ENCODE data around the gene SYNM.
"Not testable (repeated sequence)": the region's sequence is repeated elsewhere in the genome, so short reads cannot be mapped to it uniquely, and the experiment has no call there.

The SYNM gene, protein sequence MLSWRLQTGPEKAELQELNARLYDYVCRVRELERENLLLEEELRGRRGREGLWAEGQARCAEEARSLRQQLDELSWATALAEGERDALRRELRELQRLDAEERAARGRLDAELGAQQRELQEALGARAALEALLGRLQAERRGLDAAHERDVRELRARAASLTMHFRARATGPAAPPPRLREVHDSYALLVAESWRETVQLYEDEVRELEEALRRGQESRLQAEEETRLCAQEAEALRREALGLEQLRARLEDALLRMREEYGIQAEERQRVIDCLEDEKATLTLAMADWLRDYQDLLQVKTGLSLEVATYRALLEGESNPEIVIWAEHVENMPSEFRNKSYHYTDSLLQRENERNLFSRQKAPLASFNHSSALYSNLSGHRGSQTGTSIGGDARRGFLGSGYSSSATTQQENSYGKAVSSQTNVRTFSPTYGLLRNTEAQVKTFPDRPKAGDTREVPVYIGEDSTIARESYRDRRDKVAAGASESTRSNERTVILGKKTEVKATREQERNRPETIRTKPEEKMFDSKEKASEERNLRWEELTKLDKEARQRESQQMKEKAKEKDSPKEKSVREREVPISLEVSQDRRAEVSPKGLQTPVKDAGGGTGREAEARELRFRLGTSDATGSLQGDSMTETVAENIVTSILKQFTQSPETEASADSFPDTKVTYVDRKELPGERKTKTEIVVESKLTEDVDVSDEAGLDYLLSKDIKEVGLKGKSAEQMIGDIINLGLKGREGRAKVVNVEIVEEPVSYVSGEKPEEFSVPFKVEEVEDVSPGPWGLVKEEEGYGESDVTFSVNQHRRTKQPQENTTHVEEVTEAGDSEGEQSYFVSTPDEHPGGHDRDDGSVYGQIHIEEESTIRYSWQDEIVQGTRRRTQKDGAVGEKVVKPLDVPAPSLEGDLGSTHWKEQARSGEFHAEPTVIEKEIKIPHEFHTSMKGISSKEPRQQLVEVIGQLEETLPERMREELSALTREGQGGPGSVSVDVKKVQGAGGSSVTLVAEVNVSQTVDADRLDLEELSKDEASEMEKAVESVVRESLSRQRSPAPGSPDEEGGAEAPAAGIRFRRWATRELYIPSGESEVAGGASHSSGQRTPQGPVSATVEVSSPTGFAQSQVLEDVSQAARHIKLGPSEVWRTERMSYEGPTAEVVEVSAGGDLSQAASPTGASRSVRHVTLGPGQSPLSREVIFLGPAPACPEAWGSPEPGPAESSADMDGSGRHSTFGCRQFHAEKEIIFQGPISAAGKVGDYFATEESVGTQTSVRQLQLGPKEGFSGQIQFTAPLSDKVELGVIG (N-terminal part only)

DNA sequence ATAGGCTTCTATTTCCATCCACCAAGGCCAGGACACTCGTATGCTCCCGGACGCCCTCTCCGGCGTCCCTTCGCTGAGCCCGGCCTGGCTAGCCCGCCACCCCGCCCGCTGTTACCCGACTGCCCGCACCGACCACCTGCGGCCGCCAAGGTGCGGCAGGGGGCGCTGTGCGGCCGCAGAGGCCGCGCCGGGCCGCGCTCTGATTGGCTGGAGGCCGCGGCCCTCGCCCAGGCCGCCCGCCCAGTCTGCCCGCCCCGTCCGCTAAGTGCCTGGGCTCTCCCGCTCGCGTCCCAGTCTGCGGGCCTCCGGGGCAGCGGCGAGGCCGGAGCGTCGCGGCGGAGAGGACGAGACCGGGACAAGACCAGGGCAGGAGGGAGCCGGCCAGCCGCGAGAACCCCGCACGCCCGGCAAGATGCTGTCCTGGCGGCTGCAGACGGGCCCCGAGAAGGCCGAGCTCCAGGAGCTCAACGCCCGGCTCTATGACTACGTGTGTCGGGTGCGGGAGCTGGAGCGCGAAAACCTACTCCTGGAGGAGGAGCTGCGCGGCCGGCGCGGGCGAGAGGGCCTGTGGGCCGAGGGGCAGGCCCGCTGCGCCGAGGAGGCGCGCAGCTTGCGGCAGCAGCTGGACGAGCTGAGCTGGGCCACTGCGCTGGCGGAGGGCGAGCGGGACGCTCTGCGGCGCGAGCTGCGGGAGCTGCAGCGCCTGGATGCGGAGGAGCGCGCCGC, at the start of gene SYNM:
TSS of gene SYNM (plus strand) at position 293 of the 726 bp plus-strand sequence. CDS start at position 413, 120 bp downstream.
- DNase-seq, result peak; percentile 30

DNA sequence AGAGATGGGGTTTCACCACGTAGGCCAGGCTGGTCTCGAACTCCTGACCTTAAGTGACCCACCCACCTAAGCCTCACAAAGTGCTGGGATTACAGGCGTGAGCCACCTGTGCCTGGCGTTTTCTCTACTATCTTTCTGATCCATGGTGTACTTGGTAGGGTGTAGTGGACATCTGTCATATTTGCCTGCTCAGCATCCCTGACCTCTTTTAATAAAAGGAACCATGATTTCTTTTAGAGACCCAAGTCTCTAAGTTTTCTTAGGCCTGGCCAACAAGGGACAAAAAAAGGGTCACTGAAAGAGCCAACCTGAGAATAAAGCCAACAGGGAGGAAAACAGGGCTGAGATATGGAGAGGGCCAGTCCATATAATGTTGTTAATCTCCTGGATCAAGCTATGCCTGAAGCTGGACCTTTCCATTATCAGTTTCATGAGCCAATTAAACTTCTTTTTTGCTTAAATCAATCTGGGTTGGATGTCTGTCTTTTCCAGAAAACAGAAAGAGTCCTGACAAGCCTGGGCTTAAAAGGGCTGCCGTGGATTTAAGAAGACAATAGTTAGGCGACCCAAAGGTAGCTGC, 49.2 kb upstream of the SYNM start:
- DNase-seq, result no peak

DNA sequence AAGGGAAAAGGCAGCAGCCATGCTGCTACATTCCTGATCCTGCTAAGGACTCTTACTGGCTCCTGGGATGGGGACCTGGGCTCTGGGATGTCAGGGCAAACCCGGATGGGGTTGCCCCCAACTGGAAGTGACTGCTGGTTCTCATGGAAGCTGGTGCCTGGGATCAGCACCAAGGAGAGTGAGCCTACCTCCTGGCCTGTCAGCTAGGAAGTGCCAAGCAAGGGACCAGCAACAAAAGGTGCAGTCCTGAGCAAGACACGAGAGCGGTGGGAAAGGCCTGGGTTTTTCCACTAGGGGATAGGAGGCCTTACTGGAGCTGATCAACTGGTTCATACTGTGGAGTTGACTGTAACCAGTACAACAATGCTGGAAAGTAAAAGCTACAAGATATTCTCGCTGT, 47.9 kb upstream of the SYNM start:
- DNase-seq, result peak in 1 of 2 experiments; percentile 12

DNA sequence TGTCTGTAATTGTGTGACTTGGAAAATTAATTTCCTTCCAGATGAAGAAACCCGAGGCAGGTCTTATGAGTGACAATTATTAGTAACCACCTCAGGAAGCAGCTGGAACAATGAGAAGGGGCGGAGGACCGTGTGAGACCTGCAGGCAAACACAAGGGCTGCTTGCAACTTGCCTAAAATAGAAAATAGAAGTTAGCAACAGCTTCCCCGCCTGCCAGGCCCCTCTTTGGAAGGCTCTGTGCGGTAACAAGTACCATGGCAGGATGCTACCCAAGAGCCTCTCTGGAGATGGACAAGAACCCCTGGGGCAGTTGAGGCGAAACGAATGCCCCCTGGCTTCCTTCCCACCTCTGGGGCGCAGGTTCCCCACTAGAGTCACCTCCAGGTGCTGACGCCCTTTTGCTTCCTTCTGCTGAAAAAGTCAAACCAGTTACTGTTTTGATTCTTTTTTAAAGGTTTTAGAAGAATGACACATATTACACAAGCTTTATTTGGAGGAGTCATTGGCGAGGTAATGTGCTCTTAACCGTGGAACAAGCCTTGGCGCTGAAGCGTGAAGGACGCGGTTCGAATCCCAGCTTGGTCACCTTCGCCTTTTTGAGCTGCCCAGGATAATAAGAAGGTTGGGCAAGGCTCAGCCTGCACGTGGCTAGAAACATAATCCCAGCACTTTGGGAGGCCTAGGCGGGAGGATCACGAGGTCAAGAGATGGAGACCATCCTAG, 47.0 kb upstream of the SYNM start:
- peak; percentile 47 to 60 for DNase-seq

DNA sequence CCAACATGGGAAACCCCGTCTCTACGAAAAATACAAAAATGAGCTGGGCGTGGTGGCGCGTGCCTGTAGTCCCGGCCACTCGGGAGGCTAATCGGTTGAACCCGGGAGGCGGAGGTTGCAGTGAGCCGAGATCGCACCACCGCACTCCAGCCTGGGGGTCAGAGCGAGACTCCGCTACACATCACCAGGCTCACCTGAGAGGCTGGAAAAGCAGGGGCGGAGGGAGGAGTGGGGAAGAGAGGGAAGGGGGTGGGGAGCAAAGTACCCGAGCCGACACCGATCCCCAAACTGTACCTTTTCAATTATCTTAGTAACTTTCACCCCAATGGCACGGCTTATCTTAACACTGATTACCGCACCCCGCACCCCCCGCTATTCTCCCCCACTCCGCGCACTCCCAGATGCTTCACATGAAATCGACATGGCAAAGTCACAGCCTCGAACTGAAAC, 46.4 kb upstream of the SYNM start:
- DNase-seq, result no peak

DNA sequence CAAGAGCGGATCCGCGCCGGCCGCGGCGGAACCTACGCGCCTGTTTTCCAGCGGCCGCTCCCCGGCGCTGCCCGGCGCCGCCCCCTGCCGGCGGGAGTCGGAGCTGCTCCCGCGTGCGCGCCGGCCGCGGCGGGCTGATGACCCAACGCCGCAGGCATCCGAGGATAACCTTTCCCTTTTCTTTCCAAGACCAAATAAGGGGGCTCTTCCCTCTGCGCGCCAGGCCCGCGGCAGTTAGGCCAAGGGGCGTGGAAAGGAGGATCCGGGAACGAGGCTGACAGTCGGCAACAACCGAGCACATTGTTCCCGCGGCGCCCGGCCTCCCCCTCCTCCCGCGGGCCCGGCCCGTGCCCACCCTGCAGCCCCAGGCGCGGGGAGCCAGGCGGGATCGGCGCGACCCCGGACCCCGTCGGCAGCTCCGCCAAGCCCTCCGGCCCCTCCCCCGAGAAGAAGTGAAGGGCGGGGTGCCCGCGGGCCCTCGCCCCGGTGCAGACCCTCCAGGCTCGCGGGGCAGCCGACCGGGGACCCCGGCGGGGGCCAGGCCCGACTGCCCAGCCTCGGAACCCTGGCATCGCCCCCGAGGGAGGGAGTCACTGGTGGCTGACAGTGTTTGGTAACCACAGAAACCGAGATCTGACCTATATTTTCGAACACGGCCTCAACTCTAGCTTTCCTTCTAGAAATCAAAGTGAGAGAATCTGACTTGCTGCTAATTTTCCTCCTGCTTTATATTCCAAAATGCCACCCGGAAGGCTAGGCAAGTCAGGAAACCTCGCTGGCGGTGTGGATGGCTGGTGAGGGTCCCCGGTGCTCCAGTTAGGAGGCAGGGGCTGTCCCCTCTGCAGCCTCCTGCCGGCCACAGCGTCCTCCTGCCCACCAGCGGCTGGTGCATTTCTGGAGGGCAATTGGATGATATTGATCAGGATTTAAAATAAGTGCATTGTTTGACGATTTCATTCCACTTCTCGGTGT, 45.6 kb upstream of the SYNM start:
- peak; percentile 34 to 40 for DNase-seq

DNA sequence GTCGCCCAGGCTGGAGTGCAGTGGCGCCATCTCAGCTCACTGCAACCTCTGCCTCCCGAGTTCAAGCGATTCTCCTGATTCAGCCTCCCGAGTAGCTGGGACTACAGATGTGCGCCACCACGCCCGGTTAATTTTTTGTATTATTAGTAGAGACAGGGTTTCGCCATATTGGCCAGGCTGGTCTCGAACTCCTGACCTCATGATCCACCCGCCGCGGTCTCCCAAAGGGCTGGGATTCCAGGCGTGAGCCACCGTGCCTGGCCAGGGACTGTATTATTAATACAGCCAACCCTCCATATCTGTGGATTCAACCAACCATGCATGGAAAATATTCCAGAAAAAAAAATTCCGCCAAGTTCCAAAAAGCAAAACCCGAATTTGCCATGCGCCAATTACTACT, 44.7 kb upstream of the SYNM start:
- not testable (repeated sequence) for DNase-seq

DNA sequence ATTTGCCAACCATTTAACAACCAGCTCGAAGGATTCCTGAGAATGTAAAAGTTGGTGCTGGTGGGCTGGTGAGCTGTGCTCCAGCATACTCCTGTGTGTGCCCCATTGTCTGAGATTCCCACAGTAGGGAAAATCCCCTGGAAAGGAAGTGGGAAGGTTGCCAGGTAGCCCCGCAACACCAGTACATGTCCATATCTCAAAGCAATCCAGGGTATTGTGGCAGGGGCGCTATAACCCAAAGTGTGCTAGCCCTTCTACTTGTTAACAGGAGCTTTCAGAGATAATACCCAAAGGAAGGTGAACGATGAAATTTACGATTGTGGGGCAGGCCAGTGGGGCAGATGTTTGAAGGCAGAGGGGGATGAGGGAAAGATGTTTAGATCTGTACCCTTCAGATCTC, 42.7 kb upstream of the SYNM start:
- no peak for DNase-seq

DNA sequence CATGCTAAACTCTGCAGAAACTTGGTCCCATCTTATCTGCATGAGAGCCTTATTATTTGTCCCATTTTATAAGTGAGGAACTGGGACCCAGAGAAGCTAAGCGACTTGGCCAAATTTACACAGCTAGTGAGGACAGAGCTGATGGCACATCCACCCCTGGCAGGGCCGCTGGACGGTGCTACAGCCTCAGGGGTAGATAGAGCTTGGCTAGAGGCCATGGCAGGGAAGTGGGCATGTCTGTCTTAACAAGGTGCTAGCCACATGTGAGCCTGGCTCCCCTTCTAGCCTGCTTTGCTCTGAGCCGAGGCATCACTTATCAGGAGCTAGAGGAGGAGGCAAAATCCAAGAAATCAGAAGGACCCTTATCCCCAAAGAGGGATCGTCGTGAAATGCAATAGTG, 36.7 kb upstream of the SYNM start:
- no peak for DNase-seq

DNA sequence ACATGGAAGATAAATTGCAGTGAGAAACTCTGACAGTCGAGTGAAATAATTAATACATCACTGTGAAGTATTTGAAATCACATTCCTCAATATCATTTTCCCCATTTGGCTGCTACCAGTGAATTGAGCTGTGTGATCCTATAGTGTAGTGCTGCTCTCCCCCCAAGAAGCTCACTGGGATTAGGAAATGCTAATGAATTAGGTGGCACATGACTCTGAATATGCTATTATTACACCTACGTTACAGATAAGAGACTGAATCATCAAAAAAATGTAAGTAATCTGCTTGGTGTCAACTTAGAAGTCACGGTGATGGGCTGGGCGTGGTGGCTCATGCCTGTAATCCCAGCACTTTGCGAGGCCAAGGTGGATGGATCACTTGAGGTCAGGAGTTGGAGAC, 34.7 kb upstream of the SYNM start:
- DNase-seq, result no peak

DNA sequence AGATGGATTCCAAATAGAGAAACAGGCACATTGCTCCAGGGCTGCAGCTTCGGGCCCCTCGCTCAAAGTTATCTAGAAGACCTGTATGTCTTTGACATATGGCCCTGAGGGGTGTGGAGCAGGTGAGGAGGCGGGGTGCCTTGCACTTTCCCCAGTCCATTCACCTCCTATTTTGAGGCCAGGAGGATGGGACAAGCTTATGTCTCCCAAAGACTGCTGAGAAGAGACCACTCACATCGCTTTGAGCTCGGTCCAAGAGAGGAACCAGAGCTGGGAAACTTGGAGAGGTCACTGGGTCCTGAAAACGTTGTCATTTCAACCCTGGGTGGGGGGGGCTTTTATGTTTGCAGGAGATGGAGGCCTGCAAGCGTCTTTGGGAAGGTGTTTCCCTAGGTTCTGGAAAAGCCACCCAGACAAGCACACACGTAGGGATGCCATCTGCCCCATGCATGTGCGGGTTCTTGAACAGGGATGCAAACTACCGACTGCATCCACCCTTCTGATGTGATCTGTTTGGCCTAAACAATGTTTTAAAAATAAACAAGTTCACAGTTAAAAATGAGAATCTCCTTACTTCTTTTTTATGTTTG, 33.7 kb upstream of the SYNM start:
- DNase-seq, result no peak

DNA sequence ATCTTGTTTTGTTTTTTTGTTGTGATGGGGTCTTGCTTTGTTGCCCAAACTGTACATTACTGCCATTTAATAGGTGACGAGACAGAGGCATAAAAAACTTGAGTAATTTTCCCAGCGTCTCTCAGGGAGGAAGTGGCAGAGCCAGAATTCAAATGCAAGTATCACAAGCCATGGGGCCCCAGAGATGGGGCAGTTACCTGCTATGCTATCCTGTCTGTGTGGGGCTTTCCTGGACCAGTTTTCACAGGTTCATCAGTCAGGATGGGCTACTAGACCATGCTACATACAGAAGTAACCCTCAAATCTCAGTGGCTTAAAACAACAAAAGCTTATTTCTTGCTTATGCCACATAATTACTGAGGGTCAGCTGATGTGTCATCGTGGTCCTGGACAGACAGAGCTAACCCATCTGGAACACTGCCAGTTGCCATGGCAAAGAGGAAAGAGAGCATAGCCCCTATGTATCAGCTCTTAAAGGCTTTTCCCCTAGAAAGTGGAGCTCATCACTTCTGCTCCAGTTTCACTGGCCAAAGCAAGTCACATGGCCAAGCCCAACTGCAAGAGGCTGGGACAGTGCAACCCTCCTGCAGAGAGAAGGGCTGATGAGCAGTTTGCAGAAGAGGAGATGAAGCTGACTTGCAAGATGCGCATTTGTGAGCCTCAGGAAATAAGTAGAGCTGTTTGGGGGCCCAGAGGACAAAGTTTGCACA, 31.7 kb upstream of the SYNM start:
- DNase-seq, result no peak

DNA sequence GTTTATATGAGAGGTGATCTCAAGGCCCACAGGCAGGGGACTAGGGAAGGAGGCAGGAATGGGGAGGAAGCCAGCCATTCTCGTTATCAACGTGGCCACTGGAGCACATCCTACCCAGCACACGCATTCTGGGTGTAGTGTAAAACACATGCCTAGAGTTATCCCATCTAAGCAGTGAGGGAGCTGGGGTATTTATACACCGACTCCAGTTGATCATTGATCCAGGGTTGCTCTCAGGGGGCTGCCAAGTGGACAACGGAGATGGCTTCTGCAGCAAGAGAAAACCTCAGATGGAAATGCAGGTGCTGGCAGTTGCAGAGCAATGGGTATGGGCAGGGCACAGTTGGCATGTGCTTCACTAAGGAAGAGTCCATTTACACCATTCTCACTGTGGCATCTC, 30.4 kb upstream of the SYNM start:
- no peak for DNase-seq

DNA sequence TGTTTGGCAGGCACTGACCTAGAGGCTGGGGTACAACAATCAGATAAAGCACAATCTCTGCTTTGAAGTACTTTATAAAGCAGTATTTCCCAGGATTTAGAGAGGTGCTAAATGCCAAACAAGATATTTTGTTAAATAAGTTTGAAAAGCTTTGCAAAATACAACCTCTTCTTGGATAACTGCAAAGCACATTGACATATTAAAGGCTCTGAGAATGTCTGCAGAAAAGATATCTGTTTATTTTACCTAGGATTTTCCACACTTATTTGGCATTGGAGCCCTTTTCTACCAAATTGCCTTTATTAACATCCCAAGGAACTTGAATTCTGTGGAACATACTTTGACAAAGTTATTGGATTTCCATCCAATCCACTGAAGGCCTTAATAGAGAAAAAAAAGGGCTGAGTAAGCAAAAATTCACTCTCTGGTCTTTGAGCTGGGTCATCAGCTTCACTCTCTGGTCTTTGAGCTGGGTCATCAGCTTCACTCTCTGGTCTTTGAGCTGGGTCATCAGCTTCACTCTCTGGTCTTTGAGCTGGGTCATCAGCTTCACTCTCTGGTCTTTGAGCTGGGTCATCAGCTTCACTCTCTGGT, 29.7 kb upstream of the SYNM start:
- not testable (repeated sequence) for DNase-seq

DNA sequence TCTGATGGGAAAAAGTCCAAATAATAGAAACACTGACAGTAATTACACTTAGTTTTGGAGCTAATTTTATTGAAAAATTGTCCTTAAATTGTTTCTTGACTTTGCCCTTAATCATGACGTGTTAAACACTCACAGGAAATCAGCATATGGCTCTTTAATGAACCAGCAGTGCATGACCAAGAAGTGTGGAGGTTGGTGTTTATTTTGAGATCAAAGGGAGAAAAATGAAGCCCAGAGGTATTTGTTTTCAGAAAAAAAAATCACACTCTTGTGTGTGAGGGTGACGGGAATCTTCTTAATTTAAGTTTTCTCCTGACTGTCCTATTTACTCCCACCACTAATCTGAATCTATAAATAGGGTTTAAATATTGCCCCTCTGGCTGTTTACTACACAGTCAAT, 28.8 kb upstream of the SYNM start:
- DNase-seq, result peak in 1 of 2 experiments; percentile 20

DNA sequence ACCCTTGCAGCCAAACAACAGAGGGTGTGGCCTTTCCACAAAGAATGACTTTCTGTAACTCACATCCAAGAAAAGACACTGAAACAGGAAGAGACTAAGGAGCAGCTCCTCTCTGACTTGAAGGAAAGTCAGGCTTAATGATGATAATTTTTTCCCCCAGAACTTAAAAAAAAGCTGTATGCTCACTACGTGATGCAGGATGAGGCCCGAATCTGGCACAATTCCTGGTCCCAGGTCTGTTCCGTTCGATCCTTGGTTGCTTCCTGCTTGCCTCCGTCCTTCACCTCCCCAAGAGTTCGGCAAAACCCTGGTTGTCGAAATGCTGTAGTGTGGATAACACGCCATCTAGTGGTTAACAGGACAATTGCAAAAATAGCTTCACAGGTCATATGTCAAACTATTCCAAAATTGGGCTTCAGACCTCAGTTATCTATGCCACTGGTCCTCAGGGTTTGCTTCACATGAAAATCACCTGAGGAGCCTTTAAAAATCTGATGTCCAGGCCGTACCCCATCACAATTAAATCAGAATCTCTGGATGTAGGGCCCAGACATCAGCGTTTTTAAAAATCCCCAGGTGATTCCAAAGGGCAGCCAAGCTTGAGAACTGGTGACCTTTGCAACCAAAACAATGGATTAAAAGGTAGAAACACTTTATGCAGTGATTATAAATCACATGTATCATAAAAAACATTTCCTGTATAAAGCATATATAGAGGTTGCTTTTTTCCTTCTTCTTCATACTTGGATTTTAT, 28.1 kb upstream of the SYNM start:
- DNase-seq, result peak; percentile 90 to 94

DNA sequence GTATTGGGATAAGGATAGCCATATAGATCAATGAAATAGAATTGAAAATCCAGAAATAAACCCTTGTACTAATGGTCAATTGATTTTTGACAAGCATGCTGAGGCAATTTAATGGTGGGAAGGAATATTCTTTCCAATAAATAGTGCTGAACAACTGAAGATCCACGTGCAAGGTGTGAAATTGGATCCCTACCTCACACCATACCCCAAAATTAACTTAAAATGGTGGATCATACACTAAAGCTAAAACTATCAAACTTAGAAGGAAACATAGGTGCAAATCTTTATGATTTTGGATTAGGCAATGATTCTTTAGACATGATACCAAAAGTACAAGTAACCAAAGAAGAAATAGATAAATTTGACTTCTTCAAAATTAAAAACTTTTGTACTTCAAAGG, 22.1 kb upstream of the SYNM start:
- DNase-seq, result no peak

DNA sequence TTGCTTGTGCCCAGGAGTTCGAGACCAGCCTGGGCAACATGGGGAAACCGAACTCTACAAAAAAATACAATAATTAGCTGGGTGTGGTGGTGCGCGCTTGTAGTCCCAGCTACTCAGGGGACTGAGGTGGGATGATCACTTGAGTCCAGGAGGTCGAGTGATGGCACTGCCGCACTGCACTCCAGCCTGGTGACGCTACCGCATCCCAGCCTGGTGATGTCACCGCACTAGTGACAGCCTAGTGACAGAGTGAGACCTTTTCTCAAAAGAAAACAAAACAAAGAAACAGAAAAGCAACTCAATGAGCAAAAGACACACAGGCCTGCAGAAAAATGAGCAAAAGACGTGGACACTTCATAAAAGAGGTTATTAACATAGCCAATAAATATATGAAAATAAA, 19.9 kb upstream of the SYNM start:
- no peak for DNase-seq
